Activated naive CD4-positive, alpha-beta T cell treated with anti-CD3 and anti-CD28 coated beads for 36 hours (primary cell): ENCODE results near the gene AP2A2. TPM values are rescaled to one million over a fixed set of nuclear protein-coding genes. Genes with fewer than 3 reads are reported as not detected.
A peak's percentile ranks its signal among the peaks of the same experiment; 100 is the strongest.
"Not testable (repeated sequence)": the region's sequence is repeated elsewhere in the genome, so short reads cannot be mapped to it uniquely, and the experiment has no call there.

ENCODE experiments used
- CTCF ChIA-PET: fragments of 350-600 bp; sonication (Branson Sonifier 250); formaldehyde crosslinking; loops from one replicate; lab custom pipeline; 2021; ENCODE audit warnings: antibody characterized with exemption; lab: Charles Lee
- DNase-seq: peaks from one replicate; pipeline ENCODE4 v3.0.0-alpha.2; 2020
- H3K27ac Mint-ChIP-seq: one replicate; pipeline ENCODE4 v1.8.0; 2021; ENCODE audit warnings: mild to moderate bottlenecking, mixed read lengths
- H3K27me3 Mint-ChIP-seq: one replicate; pipeline ENCODE4 v1.8.0; 2021; ENCODE audit warnings: low read depth, mixed read lengths
- H3K36me3 Mint-ChIP-seq: one replicate; pipeline ENCODE4 v1.8.0; 2021; ENCODE audit warnings: low read depth, mixed read lengths
- H3K4me1 Mint-ChIP-seq: one replicate; pipeline ENCODE4 v1.8.0; 2021; ENCODE audit warnings: low read depth, mixed read lengths
- H3K4me3 Mint-ChIP-seq: one replicate; pipeline ENCODE4 v1.8.0; 2021; ENCODE audit warnings: mild to moderate bottlenecking, moderate library complexity, mixed read lengths
- H3K9me3 Mint-ChIP-seq: one replicate; pipeline ENCODE4 v1.8.0; 2021; ENCODE audit warnings: mixed read lengths
- intact Hi-C: fragments of 100-400 bp; cut with micrococcal nuclease; formaldehyde crosslinking; loops from one replicate; pipeline ENCODE4 v1.15.1; 2023
- total RNA-seq, 2 experiments: library from RNA; stranded (reverse); gene quantifications; one replicate each; pipeline ENCODE4 v1.2.3, GENCODE V29; 2021

The AP2A2 gene
- total RNA-seq, 2 experiments from 2014 or later = 34.6 to 36.6 TPM

DNA sequence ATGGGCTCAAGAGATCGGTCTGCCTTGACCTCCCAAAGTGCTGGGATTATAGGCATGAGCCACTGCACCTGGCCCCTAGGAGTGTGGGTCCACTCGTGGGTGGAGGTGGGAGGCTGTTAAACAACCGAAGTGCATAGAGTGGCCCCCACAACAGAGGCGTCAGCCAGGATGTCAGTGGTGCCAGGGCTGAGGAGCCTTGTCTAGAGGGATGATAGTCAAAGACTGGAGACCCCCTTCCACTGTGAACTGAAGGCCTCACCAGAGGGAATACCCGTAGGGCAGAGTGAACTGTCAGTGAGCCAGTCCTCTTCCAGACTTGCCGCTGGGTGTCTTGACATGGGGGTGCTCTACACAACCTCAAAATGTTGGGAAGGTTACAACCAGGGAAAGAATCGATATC is 38.2 kb downstream of the AP2A2 start:
- no peak for DNase-seq
- CTCF ChIA-PET = no interaction called here
- Mint-ChIP-seq H3K27me3 (no peaks in the 10 kb centered on the region), H3K27ac (no peak overlapping the region), H3K4me1 (peaks cover 14% of the 10 kb centered on the region), H3K36me3 (peaks cover 19% of the 10 kb centered on the region), H3K9me3 (no peaks in the 10 kb centered on the region), H3K4me3 (no peak overlapping the region)
- intact Hi-C loops = no loop called here

DNA sequence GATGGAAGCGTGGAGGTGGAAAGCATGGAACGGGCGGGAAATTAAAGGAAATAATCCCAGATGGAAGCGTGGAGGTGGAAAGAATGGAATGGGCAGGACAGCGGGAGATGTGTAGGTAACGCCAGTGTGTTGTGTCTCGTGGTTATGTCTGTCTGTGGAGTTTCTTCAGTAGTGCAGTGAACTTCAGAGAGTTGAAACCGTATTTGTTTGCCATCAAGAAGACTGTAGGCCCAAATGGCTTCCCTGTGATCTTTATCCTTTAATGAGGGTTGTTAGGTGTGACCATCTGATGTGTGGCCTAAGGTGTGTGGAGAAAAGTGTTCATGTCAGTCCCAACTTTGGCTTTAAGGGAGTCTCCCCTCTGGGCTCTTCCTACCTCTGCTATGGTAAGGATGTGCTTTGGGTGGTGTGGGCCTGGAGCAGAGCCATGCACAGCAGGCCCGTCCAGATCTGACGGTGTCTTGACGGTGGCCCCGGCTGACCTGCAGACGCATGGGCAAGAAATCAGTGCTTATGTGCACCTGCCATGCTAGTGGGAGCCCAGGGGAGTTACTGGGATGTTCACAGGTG is 39.6 kb downstream of the AP2A2 start:
- Mint-ChIP-seq H3K27ac (no peak overlapping the region), H3K4me3 (no peak overlapping the region), H3K4me1 (peaks cover 24% of the 10 kb centered on the region), H3K27me3 (no peaks in the 10 kb centered on the region), H3K9me3 (no peaks in the 10 kb centered on the region), H3K36me3 (peaks cover 19% of the 10 kb centered on the region)
- intact Hi-C loops = no loop called here
- no peak for DNase-seq
- CTCF ChIA-PET = no interaction called here

GRCh38 chr11:967995-968751 is 42.5 kb downstream of the AP2A2 start:
- Mint-ChIP-seq H3K9me3 (no peaks in the 10 kb centered on the region), H3K27me3 (no peaks in the 10 kb centered on the region), H3K27ac (no peak overlapping the region), H3K4me3 (no peak overlapping the region), H3K36me3 (peaks cover 17% of the 10 kb centered on the region), H3K4me1 (peaks cover 31% of the 10 kb centered on the region)
- CTCF ChIA-PET = no interaction called here
- DNase-seq = no peak
- intact Hi-C loops = no loop called here

- H3K27ac Mint-ChIP-seq = no peak overlapping the region
- H3K4me3 Mint-ChIP-seq = no peak overlapping the region
- DNase-seq = no peak
- CTCF ChIA-PET = no interaction called here
- no peaks in the 10 kb centered on the region for H3K9me3 Mint-ChIP-seq
- no peaks in the 10 kb centered on the region for H3K27me3 Mint-ChIP-seq
- peaks cover 31% of the 10 kb centered on the region for H3K4me1 Mint-ChIP-seq
- intact Hi-C loops = no loop called here
- H3K36me3 Mint-ChIP-seq = peaks cover 17% of the 10 kb centered on the region
These were observed 43.2 kb downstream of the AP2A2 start for GRCh38 chr11:968822-969221.

DNA sequence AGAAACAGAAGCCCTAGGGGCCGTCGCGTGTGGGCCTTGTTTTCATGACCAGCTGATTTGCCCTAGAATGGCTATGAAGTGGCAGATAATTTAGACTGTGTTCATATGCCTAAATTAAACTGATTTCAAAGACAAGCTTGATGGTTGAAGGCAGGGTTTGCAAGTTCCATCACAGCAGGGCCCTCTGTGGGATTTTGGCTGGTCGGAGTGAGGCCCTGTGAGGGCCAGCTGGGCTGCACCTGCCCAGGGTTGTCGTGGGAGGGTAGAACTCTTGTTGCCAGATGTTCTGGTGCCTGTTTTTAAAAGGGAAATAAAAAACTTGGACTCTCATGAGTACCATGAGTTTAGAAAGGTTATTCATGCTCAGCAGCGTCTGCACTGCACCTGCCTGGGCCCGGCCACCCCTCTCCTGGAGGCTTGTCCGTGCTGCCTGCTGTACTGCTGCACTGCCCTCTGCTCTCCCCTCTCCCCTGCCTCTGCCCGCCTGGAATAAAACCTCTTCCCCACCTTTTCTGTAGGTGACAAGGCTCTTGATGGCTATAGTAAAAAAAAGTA is 44.1 kb downstream of the AP2A2 start:
- no peaks in the 10 kb centered on the region for H3K27me3 Mint-ChIP-seq
- peaks cover 31% of the 10 kb centered on the region for H3K4me1 Mint-ChIP-seq
- CTCF ChIA-PET = no interaction called here
- H3K9me3 Mint-ChIP-seq = no peaks in the 10 kb centered on the region
- DNase-seq = no peak
- H3K4me3 Mint-ChIP-seq = no peak overlapping the region
- peaks cover 13% of the 10 kb centered on the region for H3K36me3 Mint-ChIP-seq
- intact Hi-C loops = loop anchor here (5.0 kb wide), 1 partner anchor 42 kb away; the partner anchor contains the start of gene AP2A2
- H3K27ac Mint-ChIP-seq = no peak overlapping the region

GRCh38 chr11:970319-970871 is 44.7 kb downstream of the AP2A2 start:
- intact Hi-C loops = loop anchor here (5.0 kb wide), 1 partner anchor 43 kb away; the partner anchor contains the start of gene AP2A2
- Mint-ChIP-seq H3K27me3 (no peaks in the 10 kb centered on the region), H3K9me3 (no peaks in the 10 kb centered on the region), H3K4me1 (peaks cover 28% of the 10 kb centered on the region), H3K4me3 (no peak overlapping the region), H3K36me3 (peaks cover 10% of the 10 kb centered on the region), H3K27ac (peak overlapping the region; percentile 31)
- DNase-seq = peak; percentile 49
- CTCF ChIA-PET = no interaction called here

DNA sequence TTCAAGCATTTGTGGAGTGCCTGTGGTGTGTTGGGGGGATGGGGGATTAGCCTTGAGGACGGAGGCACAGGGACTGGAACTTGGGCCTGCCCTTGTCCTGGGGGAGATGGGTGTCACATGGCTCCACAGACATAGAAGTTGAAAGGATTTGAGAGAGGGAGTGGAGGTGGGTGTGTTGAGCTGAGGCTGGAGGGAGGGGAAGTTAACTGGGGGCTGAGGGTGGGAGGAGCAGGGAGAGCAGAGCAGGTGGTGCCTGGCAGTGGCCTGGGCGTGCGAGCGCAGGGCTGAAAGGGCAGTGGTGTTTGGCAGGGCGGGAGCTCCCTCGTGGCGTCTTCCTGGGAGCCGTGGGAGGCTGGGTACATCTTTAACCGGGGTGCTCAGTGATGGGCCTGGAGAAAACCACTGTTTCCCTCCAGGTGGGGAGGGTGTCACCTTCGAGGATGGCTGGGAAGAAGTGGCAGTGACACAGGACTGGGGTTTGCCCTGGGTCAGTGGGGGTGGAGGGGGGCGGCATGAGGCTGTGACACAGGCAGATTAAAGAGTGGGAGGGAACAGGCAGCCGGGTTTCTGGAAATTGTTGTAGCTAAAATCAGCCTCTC is 45.5 kb downstream of the AP2A2 start:
- intact Hi-C loops = loop anchor here (5.0 kb wide), 1 partner anchor 44 kb away; the partner anchor contains the start of gene AP2A2
- no peak overlapping the region for H3K4me3 Mint-ChIP-seq
- peak overlapping the region; percentile 31 for H3K27ac Mint-ChIP-seq

DNA sequence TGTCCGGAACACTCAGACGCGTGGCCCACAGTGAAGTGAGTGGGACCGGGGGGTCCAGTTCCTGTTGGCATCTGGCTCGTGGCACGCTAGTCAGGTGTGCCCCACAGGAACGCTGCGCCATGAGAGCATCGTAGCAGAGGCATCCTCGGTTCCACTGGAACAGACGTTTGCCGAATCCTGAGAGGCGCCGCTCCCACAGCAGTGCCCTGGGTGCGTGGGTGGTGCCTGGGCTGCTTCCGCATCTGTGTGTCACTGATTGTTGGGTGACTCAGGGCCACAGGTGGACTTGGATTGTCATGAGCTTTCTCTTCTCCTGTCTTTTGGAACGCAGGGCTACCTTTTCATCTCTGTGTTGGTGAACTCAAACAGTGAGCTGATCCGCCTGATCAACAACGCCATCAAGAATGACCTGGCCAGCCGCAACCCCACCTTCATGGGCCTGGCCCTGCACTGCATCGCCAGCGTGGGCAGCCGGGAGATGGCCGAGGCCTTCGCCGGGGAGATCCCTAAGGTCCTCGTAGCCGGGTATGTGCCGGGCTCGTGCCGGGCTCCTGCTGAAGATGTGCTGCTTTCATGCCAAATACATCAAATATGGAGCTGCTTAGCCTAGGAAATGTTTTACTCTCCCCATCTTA is 46.2 kb downstream of the AP2A2 start:
- no peaks in the 10 kb centered on the region for H3K9me3 Mint-ChIP-seq
- peaks cover 11% of the 10 kb centered on the region for H3K36me3 Mint-ChIP-seq
- intact Hi-C loops = loop anchor here (5.0 kb wide), 1 partner anchor 45 kb away; the partner anchor contains the start of gene AP2A2
- peaks cover 28% of the 10 kb centered on the region for H3K4me1 Mint-ChIP-seq
- CTCF ChIA-PET = no interaction called here
- H3K27ac Mint-ChIP-seq = no peak overlapping the region
- no peak overlapping the region for H3K4me3 Mint-ChIP-seq
- no peaks in the 10 kb centered on the region for H3K27me3 Mint-ChIP-seq
- DNase-seq = no peak

More for the DNA sequence above, 45.5 kb downstream of the AP2A2 start:
- Mint-ChIP-seq H3K4me1 (peaks cover 28% of the 10 kb centered on the region), H3K27me3 (no peaks in the 10 kb centered on the region), H3K9me3 (no peaks in the 10 kb centered on the region), H3K36me3 (peaks cover 11% of the 10 kb centered on the region)
- CTCF ChIA-PET = no interaction called here
- DNase-seq = no peak

DNA sequence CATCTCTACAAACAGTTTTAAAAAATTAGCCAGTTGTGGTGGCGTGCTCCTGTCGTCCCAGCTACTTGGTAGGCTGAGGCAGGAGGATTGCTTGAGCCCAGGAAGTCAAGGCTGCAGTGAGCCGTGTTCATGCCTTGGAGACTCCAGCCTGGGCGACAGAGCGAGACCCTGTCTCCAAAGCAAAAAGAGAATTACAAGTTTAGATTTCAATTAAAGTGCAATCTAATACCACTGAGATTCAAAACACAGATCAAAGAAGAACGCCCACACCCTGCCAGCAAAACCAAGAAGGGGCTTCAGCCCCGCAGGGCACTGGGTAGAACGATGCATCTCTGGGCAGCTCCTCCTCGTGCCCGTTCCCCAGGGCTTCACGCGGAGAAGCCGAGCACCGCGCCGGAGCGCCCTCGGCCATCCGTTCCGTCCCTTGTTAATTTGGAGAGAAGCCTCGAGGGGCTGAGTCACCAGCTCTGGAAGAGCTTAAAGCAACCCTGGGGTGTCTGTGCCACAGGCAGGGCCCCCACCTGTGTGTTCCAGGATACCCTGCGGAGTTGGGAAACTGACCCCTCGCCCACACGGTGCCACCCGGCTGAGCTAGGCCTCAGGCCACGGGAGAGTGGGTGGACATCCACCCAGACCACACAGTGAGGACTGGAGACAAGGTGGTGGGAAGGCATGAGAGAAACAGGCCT is 47.0 kb downstream of the AP2A2 start:
- Mint-ChIP-seq H3K27ac (no peak overlapping the region), H3K27me3 (no peaks in the 10 kb centered on the region), H3K36me3 (peaks cover 11% of the 10 kb centered on the region), H3K9me3 (no peaks in the 10 kb centered on the region), H3K4me3 (no peak overlapping the region), H3K4me1 (peaks cover 28% of the 10 kb centered on the region)
- no peak for DNase-seq
- CTCF ChIA-PET = no interaction called here
- intact Hi-C loops = loop anchor here (5.0 kb wide), 1 partner anchor 45 kb away; the partner anchor contains the start of gene AP2A2

- H3K36me3 Mint-ChIP-seq = peaks cover 11% of the 10 kb centered on the region
- H3K27ac Mint-ChIP-seq = no peak overlapping the region
- intact Hi-C loops = loop anchor here (5.0 kb wide), 1 partner anchor 46 kb away; the partner anchor contains the start of gene AP2A2
- no peak overlapping the region for H3K4me3 Mint-ChIP-seq
- H3K27me3 Mint-ChIP-seq = no peaks in the 10 kb centered on the region
- peaks cover 27% of the 10 kb centered on the region for H3K4me1 Mint-ChIP-seq
- no peaks in the 10 kb centered on the region for H3K9me3 Mint-ChIP-seq
- no peak for DNase-seq
- CTCF ChIA-PET = no interaction called here
These were observed 47.6 kb downstream of the AP2A2 start for GRCh38 chr11:973237-973636.

DNA sequence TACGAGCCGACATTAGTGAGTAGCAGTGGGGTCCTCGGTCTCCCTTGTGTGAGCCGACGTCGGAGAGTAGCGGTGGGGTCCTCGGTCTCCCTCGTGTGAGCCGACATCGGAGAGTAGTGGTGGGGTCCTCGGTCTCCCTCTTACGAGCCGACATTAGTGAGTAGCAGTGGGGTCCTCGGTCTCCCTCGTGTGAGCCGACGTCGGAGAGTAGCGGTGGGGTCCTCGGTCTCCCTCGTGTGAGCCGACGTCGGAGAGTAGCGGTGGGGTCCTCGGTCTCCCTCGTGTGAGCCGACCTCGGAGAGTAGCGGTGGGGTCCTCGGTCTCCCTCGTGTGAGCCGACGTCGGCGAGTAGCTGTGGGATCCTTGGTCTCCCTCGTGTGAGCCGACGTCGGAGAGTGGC is 49.7 kb downstream of the AP2A2 start:
- CTCF ChIA-PET, intact Hi-C loops, H3K9me3 Mint-ChIP-seq, H3K4me3 Mint-ChIP-seq, H3K36me3 Mint-ChIP-seq, H3K27ac Mint-ChIP-seq, DNase-seq, H3K27me3 Mint-ChIP-seq: not testable (repeated sequence)
- peaks cover 10% of the 10 kb centered on the region for H3K4me1 Mint-ChIP-seq
